Skeletal muscle tissue (tissue), 4 donors: Measurements from ENCODE around the gene COPS4. TPM values are rescaled to one million over a fixed set of nuclear protein-coding genes. Genes with fewer than 3 reads are reported as not detected.
"Not testable (repeated sequence)": the region's sequence is repeated elsewhere in the genome, so short reads cannot be mapped to it uniquely, and the experiment has no call there.

Source experiments
- H3K27ac ChIP-seq: one replicate; pipeline ENCODE4 v1.7.0; 2013; ENCODE audit warnings: mild to moderate bottlenecking, low read depth, low read length, inconsistent platforms
- H3K27me3 ChIP-seq, 3 donors: one replicate each; pipeline ENCODE4 v1.7.0; 2013; ENCODE audit warnings: low read length in 3 of 3; ENCODE audit not compliant: control insufficient read depth in 3 of 3, insufficient read depth in 3 of 3
- H3K36me3 ChIP-seq, 3 donors: one replicate each; pipeline ENCODE4 v1.7.0; 2013; ENCODE audit warnings: low read length in 3 of 3; ENCODE audit not compliant: control insufficient read depth in 3 of 3, insufficient read depth in 3 of 3
- H3K4me1 ChIP-seq, 3 donors: one replicate each; pipeline ENCODE4 v1.7.0; 2013; ENCODE audit warnings: low read length in 3 of 3, mild to moderate bottlenecking in 3 of 3; ENCODE audit not compliant: control insufficient read depth in 3 of 3, insufficient read depth in 3 of 3
- H3K4me3 ChIP-seq, 3 donors: one replicate each; pipeline ENCODE4 v1.7.0; 2013; ENCODE audit warnings: low read length in 3 of 3
- H3K9ac ChIP-seq, 3 donors: one replicate each; pipeline ENCODE4 v1.7.0; 2013; ENCODE audit warnings: low read length in 3 of 3, mild to moderate bottlenecking in 3 of 3, moderate library complexity in 2 of 3, low read depth in 1 of 3
- H3K9me3 ChIP-seq, 3 donors: one replicate each; pipeline ENCODE4 v1.7.0; 2013; ENCODE audit warnings: low read length in 3 of 3; ENCODE audit not compliant: control insufficient read depth in 3 of 3
- total RNA-seq: library from RNA; depleted of rRNA; stranded (reverse); fragments of >200 nt; gene quantifications from one replicate; pipeline ENCODE4 v1.2.3, GENCODE V29; 2014
- donor health status: Osteomylitis.

COPS4 gene
- total RNA-seq, 1 donor from 2014 or later: 130 TPM

DNA sequence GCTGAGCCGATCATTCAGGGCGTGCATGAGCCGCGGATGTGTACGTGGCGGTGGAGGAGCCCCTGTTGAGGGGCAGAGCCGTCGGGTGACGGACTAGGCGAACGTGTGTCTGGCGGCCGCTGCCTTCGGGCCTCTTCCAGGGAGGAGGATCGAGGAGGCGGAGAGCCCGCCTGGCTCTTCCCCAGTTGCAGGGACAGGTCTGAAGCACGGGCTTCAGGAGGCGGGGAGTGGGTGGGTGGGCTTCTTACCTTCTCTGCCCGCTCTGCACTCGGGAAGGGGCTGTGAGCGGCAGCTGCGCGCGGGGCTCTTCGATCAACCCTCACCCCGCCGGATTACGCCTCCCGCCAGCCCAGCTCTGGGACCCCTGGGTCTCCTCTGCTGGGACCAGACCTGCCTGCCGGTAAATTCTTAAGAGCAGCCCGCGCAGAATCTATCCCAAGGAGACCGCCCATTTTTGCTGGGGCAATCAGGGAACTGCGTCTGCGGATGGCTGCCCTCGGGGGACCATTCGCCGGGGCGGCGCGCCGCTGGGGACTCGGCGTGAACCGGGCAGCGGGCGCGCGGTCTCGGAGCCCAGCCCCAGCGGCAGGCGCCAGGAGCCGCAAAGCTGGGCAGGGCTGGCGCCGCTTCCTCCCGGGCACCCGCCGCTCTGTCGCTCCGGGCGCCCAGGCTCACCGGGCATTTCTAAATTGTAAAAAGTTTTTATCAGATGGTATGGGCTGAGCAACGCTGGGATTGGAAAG lies 74.7 kb downstream of the COPS4 start:
- Histone ChIP-seq H3K4me3 (peak overlapping the region; percentile 65 to 83 (median 83)), H3K27ac (no peak overlapping the region), H3K9me3 (no peaks in the 10 kb centered on the region), H3K36me3 (no peaks in the 10 kb centered on the region), H3K9ac (peak overlapping the region in 2 of 3 donors; percentile 48 to 68), H3K4me1 (peaks cover 4 to 8% (median 6%) of the 10 kb centered on the region in 3 donors), H3K27me3 (no peaks in the 10 kb centered on the region)

DNA sequence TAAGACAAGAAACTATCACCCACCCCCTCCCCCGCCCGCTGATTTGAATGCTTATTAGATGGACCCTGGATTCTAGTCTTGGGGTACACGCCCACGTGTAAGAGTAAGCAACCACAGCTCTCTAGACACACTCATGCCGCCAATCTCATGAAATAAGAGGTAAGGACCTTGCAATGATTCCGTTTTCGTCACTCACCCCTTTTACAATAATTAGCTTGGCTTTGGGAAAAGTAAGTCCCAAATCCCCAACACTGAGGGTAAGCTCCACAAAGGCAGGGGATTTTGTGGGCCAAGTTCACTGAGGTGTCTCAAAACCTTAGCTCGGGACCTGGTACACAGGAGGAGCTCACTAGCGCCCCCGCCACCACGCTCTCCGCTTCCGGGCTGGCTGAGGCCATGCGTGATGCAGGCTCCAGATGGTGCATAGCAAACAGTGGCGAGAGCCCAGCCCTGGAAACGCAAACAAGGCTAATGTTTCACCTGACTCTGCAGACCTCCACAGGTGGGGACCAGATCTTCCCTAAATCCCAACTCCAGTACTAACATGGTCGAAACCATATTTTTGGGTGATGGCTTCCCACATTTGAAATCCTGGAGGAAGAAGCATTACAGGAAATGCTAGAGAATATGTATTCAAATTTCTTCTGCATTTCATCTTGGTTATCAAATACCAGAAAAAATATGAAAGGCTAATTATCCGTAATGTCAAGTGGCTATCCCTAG lies 75.4 kb downstream of the COPS4 start:
- peak overlapping the region; percentile 65 to 83 (median 83) for H3K4me3 ChIP-seq
- H3K4me1 ChIP-seq: peaks cover 4 to 8% (median 6%) of the 10 kb centered on the region in 3 donors
- H3K36me3 ChIP-seq: no peaks in the 10 kb centered on the region
- peak overlapping the region; percentile 47 to 68 (median 48) for H3K9ac ChIP-seq
- H3K27me3 ChIP-seq: no peaks in the 10 kb centered on the region
- H3K9me3 ChIP-seq: no peaks in the 10 kb centered on the region
- no peak overlapping the region for H3K27ac ChIP-seq

DNA sequence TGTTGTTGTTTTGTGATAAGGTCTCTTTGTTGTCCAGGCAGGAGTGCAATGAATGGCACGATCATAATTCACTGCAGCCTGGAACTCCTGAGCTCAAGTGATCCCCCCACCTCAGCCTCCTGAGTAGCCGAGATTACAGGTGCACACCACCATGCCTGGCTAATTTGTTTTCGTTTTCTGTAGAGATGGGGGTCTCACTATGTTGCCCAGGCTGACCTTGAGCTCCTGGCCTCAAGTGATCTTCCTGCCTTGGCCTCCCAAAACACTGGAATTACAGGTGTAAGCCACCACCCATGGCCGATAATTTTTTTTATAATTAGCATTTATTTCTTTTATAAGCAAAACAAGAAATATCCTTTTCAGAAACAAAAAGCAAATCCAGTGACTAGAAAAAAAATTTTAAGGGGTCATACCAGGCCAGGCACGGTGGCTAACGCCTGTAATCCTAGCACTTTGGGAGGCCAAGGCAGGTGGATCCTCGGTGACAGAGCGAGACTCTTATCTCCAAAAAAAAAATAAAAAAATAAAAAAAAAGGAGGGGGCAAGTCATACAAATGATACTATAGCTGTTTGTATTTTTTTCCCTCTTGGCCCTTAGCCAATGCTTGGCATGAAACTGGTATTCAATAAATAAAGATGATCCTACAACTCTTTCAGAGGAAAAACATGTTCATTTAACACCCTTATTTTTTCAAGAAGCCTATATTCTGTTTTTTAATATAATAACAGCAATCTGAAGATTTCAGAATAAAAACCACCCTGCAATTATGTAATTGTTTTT lies 76.2 kb downstream of the COPS4 start:
- Histone ChIP-seq H3K4me1 (peaks cover 4 to 8% (median 6%) of the 10 kb centered on the region in 3 donors), H3K9ac (no peak overlapping the region), H3K27ac (no peak overlapping the region), H3K9me3 (no peaks in the 10 kb centered on the region), H3K27me3 (no peaks in the 10 kb centered on the region), H3K36me3 (no peaks in the 10 kb centered on the region), H3K4me3 (no peak overlapping the region)

DNA sequence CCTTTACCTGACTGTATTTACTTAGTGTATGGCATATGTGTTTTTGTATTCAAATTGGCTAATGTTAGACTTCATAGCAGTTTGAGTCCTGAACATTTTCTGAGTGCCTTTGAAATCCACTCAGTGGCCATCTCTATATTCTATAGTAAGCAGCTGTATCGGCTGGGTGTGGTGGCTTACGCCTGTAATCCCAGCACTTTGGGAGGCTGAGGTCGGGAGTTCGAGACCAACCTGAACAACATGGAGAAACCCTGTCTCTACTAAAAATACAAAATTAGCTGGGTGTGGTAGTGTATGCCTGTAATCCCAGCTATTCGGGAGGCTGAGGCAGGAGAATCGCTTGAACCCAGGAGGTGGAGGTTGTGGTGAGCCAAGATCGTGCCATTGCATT lies 76.8 kb downstream of the COPS4 start:
- H3K27me3 ChIP-seq, H3K27ac ChIP-seq, H3K9ac ChIP-seq, H3K9me3 ChIP-seq, H3K36me3 ChIP-seq, H3K4me3 ChIP-seq, H3K4me1 ChIP-seq: not testable (repeated sequence)

DNA sequence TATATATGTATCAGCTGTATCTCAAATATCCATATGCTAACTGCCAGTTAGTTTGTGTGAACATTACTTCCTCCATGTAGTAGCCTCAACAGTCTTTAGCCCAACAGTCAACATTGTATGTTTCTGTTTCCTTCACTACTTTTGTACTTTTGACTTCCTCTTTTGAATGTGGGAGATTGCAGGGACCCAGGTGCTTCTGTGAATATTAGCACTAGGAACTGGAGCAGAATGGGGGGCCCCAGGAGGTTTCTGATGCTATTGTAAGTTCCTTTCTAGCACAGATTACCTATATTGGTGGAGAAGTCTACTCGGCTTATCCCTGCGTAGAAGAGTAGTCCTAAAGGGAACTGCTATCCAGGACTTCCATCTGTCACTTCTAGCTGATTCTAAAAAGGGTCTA lies 77.2 kb downstream of the COPS4 start:
- no peak overlapping the region for H3K4me3 ChIP-seq
- no peaks in the 10 kb centered on the region for H3K27me3 ChIP-seq
- H3K27ac ChIP-seq: no peak overlapping the region

DNA sequence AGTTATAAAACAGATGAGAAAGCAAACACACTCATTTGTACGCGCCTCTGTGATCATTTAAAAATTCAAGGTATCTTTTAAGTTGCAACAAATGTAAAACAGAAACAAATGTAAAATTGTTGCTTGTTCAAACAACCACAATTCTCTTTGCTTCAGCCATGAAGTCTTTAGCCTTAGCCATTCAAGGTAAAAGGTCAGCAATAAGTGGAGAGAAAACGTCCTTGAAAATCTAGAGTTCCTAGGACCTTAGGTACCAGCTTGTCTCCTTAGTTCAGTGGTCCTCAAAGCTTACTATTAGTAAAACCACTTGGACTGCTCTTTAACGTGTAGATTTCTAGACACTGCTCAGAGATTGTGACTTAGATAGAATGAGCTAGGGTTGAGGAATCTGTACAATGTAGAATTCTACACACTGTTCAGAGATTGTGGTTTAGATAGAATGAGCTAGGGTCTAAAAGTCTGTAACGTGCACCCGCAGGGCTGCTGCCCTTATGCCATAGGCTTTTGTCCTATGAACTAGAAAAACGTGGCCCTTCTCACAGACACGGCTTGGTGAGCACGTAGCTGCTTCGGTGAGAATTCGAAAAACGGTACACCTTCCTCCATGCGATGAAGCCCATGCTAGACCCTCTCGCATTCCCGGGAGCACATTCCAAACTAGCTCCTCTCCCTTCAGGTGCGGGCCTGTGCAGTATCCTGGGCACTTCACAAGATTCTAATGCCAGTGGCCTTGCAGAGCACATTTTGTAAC lies 77.9 kb downstream of the COPS4 start:
- Histone ChIP-seq H3K9ac (no peak overlapping the region), H3K4me3 (no peak overlapping the region), H3K27ac (no peak overlapping the region)

More for the DNA sequence above, 77.2 kb downstream of the COPS4 start:
- H3K4me1 ChIP-seq: peaks cover 4 to 8% (median 6%) of the 10 kb centered on the region in 3 donors
- no peak overlapping the region for H3K9ac ChIP-seq
- H3K9me3 ChIP-seq: no peaks in the 10 kb centered on the region
- H3K36me3 ChIP-seq: no peaks in the 10 kb centered on the region

DNA sequence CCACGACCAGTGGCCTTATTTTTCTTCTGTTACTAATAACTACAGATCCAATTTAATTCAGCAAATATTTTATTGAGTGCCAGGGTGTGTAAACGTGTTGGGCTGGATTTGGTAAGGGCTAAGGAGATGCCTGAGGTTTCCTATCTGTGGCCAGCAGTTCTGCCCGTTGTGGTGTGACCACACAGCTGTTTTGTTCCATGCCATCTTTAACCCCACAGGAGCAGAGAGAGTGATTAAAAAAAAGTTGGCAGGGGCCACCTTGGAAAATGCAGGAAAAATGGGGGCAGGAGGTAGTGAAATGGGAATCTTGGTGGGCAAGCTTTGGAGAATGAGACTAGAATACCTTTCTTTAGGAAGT lies 78.4 kb downstream of the COPS4 start:
- no peak overlapping the region for H3K27ac ChIP-seq
- no peaks in the 10 kb centered on the region for H3K27me3 ChIP-seq
- no peaks in the 10 kb centered on the region for H3K36me3 ChIP-seq
- H3K9me3 ChIP-seq: no peaks in the 10 kb centered on the region
- no peak overlapping the region for H3K4me3 ChIP-seq
- H3K9ac ChIP-seq: no peak overlapping the region
- H3K4me1 ChIP-seq: peaks cover 4 to 8% (median 6%) of the 10 kb centered on the region in 3 donors

More for the DNA sequence above, 77.9 kb downstream of the COPS4 start:
- no peaks in the 10 kb centered on the region for H3K9me3 ChIP-seq
- H3K36me3 ChIP-seq: no peaks in the 10 kb centered on the region
- H3K4me1 ChIP-seq: peaks cover 4 to 8% (median 6%) of the 10 kb centered on the region in 3 donors
- no peaks in the 10 kb centered on the region for H3K27me3 ChIP-seq

DNA sequence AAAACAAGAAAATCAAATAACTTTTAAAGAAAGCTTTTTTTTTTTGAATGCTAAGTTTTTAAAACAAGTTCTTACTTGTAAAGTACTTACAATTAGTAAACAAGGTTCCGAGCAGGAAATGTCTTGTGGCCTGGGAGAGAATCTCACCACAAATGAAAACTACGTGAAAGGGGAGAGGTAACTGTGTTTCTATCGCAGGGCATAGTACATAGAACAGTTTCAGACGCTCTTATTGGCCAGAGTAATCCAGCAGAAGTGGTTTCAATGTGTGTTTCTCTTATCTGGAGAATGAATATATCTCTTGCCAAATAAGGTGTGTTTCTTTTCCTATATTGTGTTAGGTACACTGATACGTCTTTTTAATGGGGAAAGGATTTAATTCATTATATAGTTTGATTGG lies 79.6 kb downstream of the COPS4 start, which contains the start of gene PLAC8:
Gene PLAC8, minus strand, starts transcription at position 154 of the 400 bp plus-strand sequence. CDS start 6,808 bp downstream, outside the sequence.
- H3K27ac ChIP-seq: no peak within 1 kb of the TSS
- no peak within 1 kb of the TSS for H3K4me3 ChIP-seq
- no peak within 1 kb of the TSS for H3K9ac ChIP-seq
- H3K9me3 ChIP-seq: no peaks in the 10 kb centered on the region
- no peaks in the 10 kb centered on the region for H3K36me3 ChIP-seq
- peaks cover 4 to 8% (median 6%) of the 10 kb centered on the region in 3 donors for H3K4me1 ChIP-seq
- H3K27me3 ChIP-seq: no peaks in the 10 kb centered on the region

DNA sequence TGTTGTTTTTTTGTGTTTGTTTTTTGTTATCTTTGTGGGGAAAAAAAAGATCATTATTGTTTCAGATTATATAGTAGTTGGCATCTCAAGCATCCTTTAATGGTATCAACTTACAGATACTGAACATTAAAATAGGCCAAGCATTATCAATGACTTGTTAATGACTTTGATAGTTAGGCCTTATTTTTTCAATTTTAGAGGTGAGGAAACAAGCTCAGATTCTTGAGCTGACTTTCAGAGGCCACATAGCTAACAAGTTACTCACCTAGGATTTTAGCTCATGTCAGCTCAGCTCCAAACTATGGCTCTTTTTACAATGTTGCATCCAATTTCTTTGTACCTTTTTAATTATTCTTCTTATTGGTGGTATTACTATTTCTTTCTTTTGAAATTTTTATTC lies 80.0 kb downstream of the COPS4 start:
- H3K27ac ChIP-seq: no peak overlapping the region
- no peaks in the 10 kb centered on the region for H3K27me3 ChIP-seq
- peaks cover 4 to 8% (median 6%) of the 10 kb centered on the region in 3 donors for H3K4me1 ChIP-seq
- H3K4me3 ChIP-seq: no peak overlapping the region
- no peak overlapping the region for H3K9ac ChIP-seq
- H3K9me3 ChIP-seq: no peaks in the 10 kb centered on the region
- no peaks in the 10 kb centered on the region for H3K36me3 ChIP-seq
